DOHH2 (cell line): ENCODE results near the gene NTNG2.

Experiments used
- CTCF ChIP-seq: fragments of 200-600 bp; sonication (generic); IDR thresholded peaks from one replicate; pipeline ENCODE4 v1.5.1; 2014; ENCODE audit warnings: antibody characterized with exemption, mild to moderate bottlenecking, low read depth, low read length; ENCODE audit not compliant: poor library complexity, severe bottlenecking
- EZH2phosphoT487 ChIP-seq: fragments of 200-600 bp; sonication (generic); IDR thresholded peaks from 2 replicates; pipeline ENCODE4 v1.6.1; 2017; ENCODE audit warnings: borderline replicate concordance, mild to moderate bottlenecking, antibody characterized with exemption, low read length, moderate library complexity, mixed read lengths

- no peak for TF ChIP-seq CTCF
- TF ChIP-seq EZH2phosphoT487 = no peak
Observed at GRCh38 chr9:132243156-132244074, 81.6 kb downstream of the NTNG2 start.
